ENCODE data around the gene ARPC5L. TPM values are rescaled to one million over a fixed set of nuclear protein-coding genes. Genes with fewer than 3 reads are reported as not detected.
"Not testable (repeated sequence)": the region's sequence is repeated elsewhere in the genome, so short reads cannot be mapped to it uniquely, and the experiment has no call there.

ARPC5L gene
- total RNA-seq, 1 donor from 2014 or later: 36.6 TPM

- no peak overlapping the region for H3K27ac Mint-ChIP-seq
- no peaks in the 10 kb centered on the region for H3K27me3 Mint-ChIP-seq
- TF ChIP-seq CTCF (IDR thresholded peaks at IDR 0.05; ENCODE audit: unreplicated experiment): no peak
- no peak for DNase-seq (ENCODE audit: low spot score, unreplicated experiment)
- H3K4me3 Mint-ChIP-seq (ENCODE audit: low read depth): no peak overlapping the region
- peaks cover 10% of the 10 kb centered on the region for H3K4me1 Mint-ChIP-seq (ENCODE audit: low read depth)
- peaks cover 24% of the 10 kb centered on the region for H3K36me3 Mint-ChIP-seq (ENCODE audit: insufficient read depth)
- no peaks in the 10 kb centered on the region for H3K9me3 Mint-ChIP-seq (ENCODE audit: low read depth)
Observed at GRCh38 chr9:124906966-124907365, 45.0 kb downstream of the ARPC5L start.

GRCh38 chr9:124908098-124908497 lies 46.2 kb downstream of the ARPC5L start:
- Mint-ChIP-seq H3K27ac (peak overlapping the region; percentile 32), H3K27me3 (no peaks in the 10 kb centered on the region), H3K4me3 (ENCODE audit: low read depth) (no peak overlapping the region), H3K9me3 (ENCODE audit: low read depth) (no peaks in the 10 kb centered on the region), H3K36me3 (ENCODE audit: insufficient read depth) (peaks cover 22% of the 10 kb centered on the region), H3K4me1 (ENCODE audit: low read depth) (peaks cover 10% of the 10 kb centered on the region)
- no peak for DNase-seq (ENCODE audit: low spot score, unreplicated experiment)
- TF ChIP-seq CTCF (IDR thresholded peaks at IDR 0.05; ENCODE audit: unreplicated experiment): no peak

- H3K4me1 Mint-ChIP-seq (ENCODE audit: low read depth): peaks cover 10% of the 10 kb centered on the region
- TF ChIP-seq CTCF (IDR thresholded peaks at IDR 0.05; ENCODE audit: unreplicated experiment): no peak
- no peaks in the 10 kb centered on the region for H3K27me3 Mint-ChIP-seq
- H3K36me3 Mint-ChIP-seq (ENCODE audit: insufficient read depth): peaks cover 18% of the 10 kb centered on the region
- H3K27ac Mint-ChIP-seq: no peak overlapping the region
- H3K4me3 Mint-ChIP-seq (ENCODE audit: low read depth): no peak overlapping the region
- DNase-seq (ENCODE audit: low spot score, unreplicated experiment): no peak
- no peaks in the 10 kb centered on the region for H3K9me3 Mint-ChIP-seq (ENCODE audit: low read depth)
Observed at GRCh38 chr9:124911766-124912165, 49.8 kb downstream of the ARPC5L start.

- Mint-ChIP-seq H3K36me3 (ENCODE audit: insufficient read depth) (peaks cover 16% of the 10 kb centered on the region), H3K9me3 (ENCODE audit: low read depth) (no peaks in the 10 kb centered on the region), H3K27ac (no peak overlapping the region), H3K27me3 (no peaks in the 10 kb centered on the region), H3K4me1 (ENCODE audit: low read depth) (no peaks in the 10 kb centered on the region), H3K4me3 (ENCODE audit: low read depth) (no peak overlapping the region)
- TF ChIP-seq CTCF (IDR thresholded peaks at IDR 0.05; ENCODE audit: unreplicated experiment): no peak
- no peak for DNase-seq (ENCODE audit: low spot score, unreplicated experiment)
Observed at GRCh38 chr9:124913378-124913777, 51.4 kb downstream of the ARPC5L start.

GRCh38 chr9:124914753-124915405 lies 52.9 kb downstream of the ARPC5L start:
- Mint-ChIP-seq H3K4me1 (ENCODE audit: low read depth) (no peaks in the 10 kb centered on the region), H3K27me3 (no peaks in the 10 kb centered on the region), H3K4me3 (ENCODE audit: low read depth) (no peak overlapping the region), H3K27ac (no peak overlapping the region), H3K36me3 (ENCODE audit: insufficient read depth) (peaks cover 16% of the 10 kb centered on the region), H3K9me3 (ENCODE audit: low read depth) (no peaks in the 10 kb centered on the region)
- no peak for TF ChIP-seq CTCF (IDR thresholded peaks at IDR 0.05; ENCODE audit: unreplicated experiment)
- no peak for DNase-seq (ENCODE audit: low spot score, unreplicated experiment)

GRCh38 chr9:124920394-124920793 lies 58.5 kb downstream of the ARPC5L start:
- not testable (repeated sequence) for H3K27me3 Mint-ChIP-seq; H3K9me3 Mint-ChIP-seq (ENCODE audit: low read depth); H3K27ac Mint-ChIP-seq; DNase-seq (ENCODE audit: low spot score, unreplicated experiment); H3K4me1 Mint-ChIP-seq (ENCODE audit: low read depth); H3K4me3 Mint-ChIP-seq (ENCODE audit: low read depth)
- H3K36me3 Mint-ChIP-seq (ENCODE audit: insufficient read depth): peaks cover 10% of the 10 kb centered on the region
